CD4-positive, CD25-positive, alpha-beta regulatory T cell (primary cell): ENCODE data around the gene RERGL. TPM values are rescaled to one million over a fixed set of nuclear protein-coding genes. Genes with fewer than 3 reads are reported as not detected.
"Not testable (repeated sequence)": the region's sequence is repeated elsewhere in the genome, so short reads cannot be mapped to it uniquely, and the experiment has no call there.

ENCODE experiments used
- ATAC-seq, 2 donors: fragments of 150-1000 bp; cut with Tn5 transposase; one replicate each; pipeline ENCODE4 v1.10.0; 2021; ENCODE audit warnings: low read depth in 2 of 2, moderate number of reproducible peaks in 2 of 2, moderate library complexity in 1 of 2
- DNase-seq, 3 donors: peaks; one replicate each; pipeline versions ENCODE4 v3.0.0 to v3.0.0-alpha.2; 2012 to 2022; ENCODE audit warnings: mixed read lengths in 1 of 3
- H3K27ac ChIP-seq: one replicate; pipeline ENCODE4 v1.7.0; 2013; ENCODE audit warnings: mild to moderate bottlenecking, low read length; ENCODE audit not compliant: insufficient read depth, poor library complexity, severe bottlenecking
- H3K27me3 ChIP-seq: one replicate; pipeline ENCODE4 v1.7.0; 2013; ENCODE audit warnings: low read length; ENCODE audit not compliant: control insufficient read depth, insufficient read depth
- H3K36me3 ChIP-seq: one replicate; pipeline ENCODE4 v1.7.0; 2013; ENCODE audit warnings: mild to moderate bottlenecking, low read length, moderate library complexity; ENCODE audit not compliant: control insufficient read depth, insufficient read depth
- H3K4me1 ChIP-seq: 2 replicates; pipeline ENCODE4 v1.7.0; 2013; ENCODE audit warnings: mild to moderate bottlenecking, low read length; ENCODE audit not compliant: insufficient read depth, control insufficient read depth, poor library complexity, severe bottlenecking
- H3K4me3 ChIP-seq: one replicate; pipeline ENCODE4 v1.7.0; 2013; ENCODE audit warnings: low read depth, mild to moderate bottlenecking, low read length, moderate library complexity
- H3K9me3 ChIP-seq, 2 experiments: 1 replicate in 1 of 2; 2 replicates in 1 of 2; pipeline ENCODE4 v1.7.0; 2013; ENCODE audit warnings: low read length in 2 of 2, mild to moderate bottlenecking in 1 of 2, moderate library complexity in 1 of 2; ENCODE audit not compliant: control insufficient read depth in 2 of 2
- H3K27ac Mint-ChIP-seq, 3 donors: one replicate each; pipeline ENCODE4 v1.8.0; 2020 to 2022; ENCODE audit warnings: mild to moderate bottlenecking in 3 of 3, mixed read lengths in 3 of 3, moderate library complexity in 2 of 3
- H3K27me3 Mint-ChIP-seq: one replicate; pipeline ENCODE4 v1.8.0; 2022; ENCODE audit warnings: mild to moderate bottlenecking, mixed read lengths
- H3K36me3 Mint-ChIP-seq: one replicate; pipeline ENCODE4 v1.8.0; 2020; ENCODE audit warnings: mixed read lengths
- H3K4me1 Mint-ChIP-seq, 4 donors: one replicate each; pipeline ENCODE4 v1.8.0; 2020 to 2022; ENCODE audit warnings: mixed read lengths in 4 of 4, mild to moderate bottlenecking in 1 of 4
- H3K4me3 Mint-ChIP-seq, 4 donors: one replicate each; pipeline ENCODE4 v1.8.0; 2020 to 2022; ENCODE audit warnings: mild to moderate bottlenecking in 4 of 4, mixed read lengths in 4 of 4, moderate library complexity in 3 of 4
- H3K9me3 Mint-ChIP-seq, 7 donors: one replicate each; pipeline ENCODE4 v1.8.0; 2020 to 2022; ENCODE audit warnings: mixed read lengths in 7 of 7, mild to moderate bottlenecking in 3 of 7, moderate library complexity in 2 of 7
- polyA plus RNA-seq, 4 donors: library from polyadenylated mRNA; unstranded; fragments of 300-500 nt; fragmentation: Illumina TruSeq; gene quantifications; one replicate each; pipeline ENCODE4 v1.2.3, GENCODE V29; 2021
- total RNA-seq: library from RNA; stranded (reverse); gene quantifications from one replicate; pipeline ENCODE4 v1.2.3, GENCODE V29; 2022

The RERGL gene
- total and polyA plus RNA-seq, 5 donors from 2014 or later, result not detected

- H3K4me3 Mint-ChIP-seq, result no peak overlapping the region
- H3K27ac ChIP-seq, result no peak overlapping the region
- H3K9me3 Mint-ChIP-seq, result peaks cover 0 to 16% (median 2%) of the 10 kb centered on the region in 7 donors
- H3K27ac Mint-ChIP-seq, result no peak overlapping the region
- H3K27me3 ChIP-seq, result no peaks in the 10 kb centered on the region
- no peaks in the 10 kb centered on the region for H3K36me3 ChIP-seq
- no peaks in the 10 kb centered on the region for H3K4me1 Mint-ChIP-seq
- ATAC-seq, result no peak
- DNase-seq, result no peak
- H3K4me3 ChIP-seq, result no peak overlapping the region
- H3K4me1 ChIP-seq, result no peaks in the 10 kb centered on the region
- no peaks in the 10 kb centered on the region for H3K27me3 Mint-ChIP-seq
- no peaks in the 10 kb centered on the region for H3K36me3 Mint-ChIP-seq
- no peaks in the 10 kb centered on the region for H3K9me3 ChIP-seq
Measured at GRCh38 chr12:18066666-18067065, 23.3 kb downstream of the RERGL start.

GRCh38 chr12:18062867-18063266 is 27.1 kb downstream of the RERGL start:
- H3K4me1 Mint-ChIP-seq, H3K27ac Mint-ChIP-seq, H3K27me3 Mint-ChIP-seq: not testable (repeated sequence)

GRCh38 chr12:18057051-18057450 is 32.9 kb downstream of the RERGL start:
- Histone ChIP-seq H3K4me1 (no peaks in the 10 kb centered on the region), H3K27me3 (no peaks in the 10 kb centered on the region), H3K36me3 (no peaks in the 10 kb centered on the region), H3K4me3 (no peak overlapping the region), H3K9me3 (peaks cover 0 to 19% of the 10 kb centered on the region in 2 experiments), H3K27ac (no peak overlapping the region)
- H3K36me3 Mint-ChIP-seq, result no peaks in the 10 kb centered on the region
- H3K4me1 Mint-ChIP-seq, result no peaks in the 10 kb centered on the region
- DNase-seq (no peak), ATAC-seq (no peak)
- peaks cover 3 to 18% (median 10%) of the 10 kb centered on the region in 7 donors for H3K9me3 Mint-ChIP-seq
- H3K27me3 Mint-ChIP-seq, result no peaks in the 10 kb centered on the region
- H3K4me3 Mint-ChIP-seq, result no peak overlapping the region
- H3K27ac Mint-ChIP-seq, result no peak overlapping the region

More at GRCh38 chr12:18062867-18063266, 27.1 kb downstream of the RERGL start:
- H3K27ac ChIP-seq, H3K36me3 ChIP-seq, DNase-seq, H3K27me3 ChIP-seq, H3K9me3 ChIP-seq, H3K36me3 Mint-ChIP-seq, ATAC-seq, H3K4me3 ChIP-seq, H3K4me3 Mint-ChIP-seq, H3K4me1 ChIP-seq: not testable (repeated sequence)
- peaks cover 2 to 19% (median 4%) of the 10 kb centered on the region in 7 donors for H3K9me3 Mint-ChIP-seq

GRCh38 chr12:18054925-18055619 is 34.9 kb downstream of the RERGL start:
- ATAC-seq (no peak), DNase-seq (no peak)
- peaks cover 0 to 19% of the 10 kb centered on the region in 2 experiments for H3K9me3 ChIP-seq
- H3K4me1 ChIP-seq, result no peaks in the 10 kb centered on the region
- H3K27me3 Mint-ChIP-seq, result no peaks in the 10 kb centered on the region
- no peak overlapping the region for H3K27ac Mint-ChIP-seq
- peaks cover 0 to 26% (median 10%) of the 10 kb centered on the region in 7 donors for H3K9me3 Mint-ChIP-seq
- H3K27ac ChIP-seq, result no peak overlapping the region
- no peaks in the 10 kb centered on the region for H3K36me3 ChIP-seq
- H3K36me3 Mint-ChIP-seq, result no peaks in the 10 kb centered on the region
- no peaks in the 10 kb centered on the region for H3K27me3 ChIP-seq
- H3K4me3 ChIP-seq, result no peak overlapping the region
- H3K4me3 Mint-ChIP-seq, result no peak overlapping the region
- H3K4me1 Mint-ChIP-seq, result no peaks in the 10 kb centered on the region

DNA sequence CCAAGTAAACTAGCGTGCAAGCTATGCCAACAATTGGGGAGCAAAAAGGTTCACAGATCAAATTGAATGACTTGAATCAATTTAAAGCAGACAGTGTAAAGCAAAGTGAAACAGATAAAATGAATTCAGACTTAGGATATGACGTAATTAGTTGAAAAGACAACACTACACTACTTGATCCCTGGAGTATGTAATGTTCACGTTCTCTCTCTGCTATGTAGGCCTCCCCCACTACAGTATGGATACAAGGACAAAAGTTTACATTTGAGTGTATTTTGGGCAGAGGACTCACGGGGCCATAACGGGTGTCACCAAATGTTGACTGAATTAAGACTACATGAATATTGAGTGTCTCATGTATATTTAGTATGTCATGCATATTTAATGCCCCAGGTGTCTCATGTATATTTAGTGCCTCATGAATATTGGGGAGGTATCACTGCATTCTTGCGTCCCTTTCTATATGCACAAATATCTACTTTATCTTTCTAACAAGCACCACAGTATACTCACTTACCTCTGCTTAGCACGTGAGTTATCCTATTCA is 44.5 kb downstream of the RERGL start:
- H3K27me3 Mint-ChIP-seq, result no peaks in the 10 kb centered on the region
- no peaks in the 10 kb centered on the region for H3K4me1 Mint-ChIP-seq
- ATAC-seq, result no peak
- Histone ChIP-seq H3K9me3 (no peaks in the 10 kb centered on the region), H3K4me1 (no peaks in the 10 kb centered on the region), H3K27me3 (no peaks in the 10 kb centered on the region), H3K4me3 (no peak overlapping the region), H3K27ac (no peak overlapping the region), H3K36me3 (no peaks in the 10 kb centered on the region)
- H3K4me3 Mint-ChIP-seq, result no peak overlapping the region
- H3K27ac Mint-ChIP-seq, result no peak overlapping the region
- peaks cover 0 to 8% (median 3%) of the 10 kb centered on the region in 7 donors for H3K9me3 Mint-ChIP-seq
- DNase-seq, result no peak
- no peaks in the 10 kb centered on the region for H3K36me3 Mint-ChIP-seq

- not testable (repeated sequence) for H3K27ac Mint-ChIP-seq, ATAC-seq, DNase-seq, H3K36me3 Mint-ChIP-seq, H3K4me3 Mint-ChIP-seq, H3K27me3 ChIP-seq, H3K36me3 ChIP-seq, H3K9me3 ChIP-seq, H3K27me3 Mint-ChIP-seq, H3K4me3 ChIP-seq, H3K4me1 ChIP-seq, H3K4me1 Mint-ChIP-seq, H3K27ac ChIP-seq
- H3K9me3 Mint-ChIP-seq, result peaks cover 0 to 29% (median 13%) of the 10 kb centered on the region in 7 donors
Measured at GRCh38 chr12:18040060-18040742, 49.8 kb downstream of the RERGL start.
